Measurements from ENCODE around the gene CBLC.

GRCh38 chr19:44840811-44841210 lies 63.1 kb downstream of the CBLC start:
- TF ChIP-seq CTCF (IDR thresholded peaks at IDR 0.05; ENCODE audit: poor library complexity) (no peak), EZH2 (IDR thresholded peaks at IDR 0.05; ENCODE audit: borderline replicate concordance) (no peak)

All from hepatocyte (in vitro differentiated cells).